Measurements from ENCODE around the gene MTHFSD. TPM values are rescaled to one million over a fixed set of nuclear protein-coding genes. Genes with fewer than 3 reads are reported as not detected.

Gene MTHFSD
- total and polyA plus RNA-seq, 9 donors = 11.0 to 24.9 (median 21.8) TPM

DNA sequence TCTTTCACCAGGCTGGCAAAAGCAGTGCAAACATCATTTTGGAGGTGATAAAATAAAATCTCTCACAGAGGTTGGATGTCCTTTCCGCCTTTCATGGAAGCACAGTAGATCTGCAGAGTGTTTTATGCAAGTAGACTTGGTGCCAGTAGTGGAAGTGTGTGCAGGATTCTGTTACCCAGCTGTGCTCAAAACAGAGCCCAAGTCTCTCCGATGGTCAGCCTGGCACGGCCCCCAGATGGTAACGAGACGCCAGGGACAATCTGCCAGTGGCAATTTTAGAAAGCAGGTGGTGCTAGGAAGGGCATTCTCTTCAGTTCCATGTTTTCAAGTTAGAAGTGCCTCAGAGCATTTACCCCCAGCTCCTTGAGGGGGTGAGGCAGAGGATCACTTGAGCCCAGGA is 1.5 kb upstream of the MTHFSD start:
- H3K27me3 ChIP-seq = no peaks in the 10 kb centered on the region
- H3K4me3 ChIP-seq = no peak overlapping the region
- H3K9me3 ChIP-seq = no peaks in the 10 kb centered on the region
- WGBS, 3 donors = 51 to 64% (median 62%) methylated on average over 5 of the region's 5 CpGs
- TF ChIP-seq POLR2A (IDR thresholded peaks at IDR 0.05) (no peak), EP300 (IDR thresholded peaks at IDR 0.05) (no peak)
- TF ChIP-seq, protein P1, sequence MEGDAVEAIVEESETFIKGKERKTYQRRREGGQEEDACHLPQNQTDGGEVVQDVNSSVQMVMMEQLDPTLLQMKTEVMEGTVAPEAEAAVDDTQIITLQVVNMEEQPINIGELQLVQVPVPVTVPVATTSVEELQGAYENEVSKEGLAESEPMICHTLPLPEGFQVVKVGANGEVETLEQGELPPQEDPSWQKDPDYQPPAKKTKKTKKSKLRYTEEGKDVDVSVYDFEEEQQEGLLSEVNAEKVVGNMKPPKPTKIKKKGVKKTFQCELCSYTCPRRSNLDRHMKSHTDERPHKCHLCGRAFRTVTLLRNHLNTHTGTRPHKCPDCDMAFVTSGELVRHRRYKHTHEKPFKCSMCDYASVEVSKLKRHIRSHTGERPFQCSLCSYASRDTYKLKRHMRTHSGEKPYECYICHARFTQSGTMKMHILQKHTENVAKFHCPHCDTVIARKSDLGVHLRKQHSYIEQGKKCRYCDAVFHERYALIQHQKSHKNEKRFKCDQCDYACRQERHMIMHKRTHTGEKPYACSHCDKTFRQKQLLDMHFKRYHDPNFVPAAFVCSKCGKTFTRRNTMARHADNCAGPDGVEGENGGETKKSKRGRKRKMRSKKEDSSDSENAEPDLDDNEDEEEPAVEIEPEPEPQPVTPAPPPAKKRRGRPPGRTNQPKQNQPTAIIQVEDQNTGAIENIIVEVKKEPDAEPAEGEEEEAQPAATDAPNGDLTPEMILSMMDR (IDR thresholded peaks at IDR 0.05) = no peak
- intact Hi-C loops (cut with DNase I) = no loop called here
- DNase-seq = no peak
- H3K27ac ChIP-seq = no peak overlapping the region
- H3K36me3 ChIP-seq = no peaks in the 10 kb centered on the region
- peaks cover 7% of the 10 kb centered on the region for H3K4me1 ChIP-seq (ENCODE audit: insufficient read depth)

GRCh38 chr16:86555704-86556075 is 655 bp upstream of the MTHFSD start:
- H3K36me3 ChIP-seq = no peaks in the 10 kb centered on the region
- peaks cover 7% of the 10 kb centered on the region for H3K4me1 ChIP-seq (ENCODE audit: insufficient read depth)
- H3K27me3 ChIP-seq = no peaks in the 10 kb centered on the region
- no peak overlapping the region for H3K27ac ChIP-seq
- intact Hi-C loops (cut with DNase I) = no loop called here
- DNase-seq = no peak
- 13 to 14% (median 13%) methylated on average over 17 of the region's 17 CpGs for WGBS, 3 donors
- peak overlapping the region; percentile 96 for H3K4me3 ChIP-seq
- TF ChIP-seq, protein P1 (IDR thresholded peaks at IDR 0.05) = no peak
- TF ChIP-seq EP300 (IDR thresholded peaks at IDR 0.05) (no peak), POLR2A (IDR thresholded peaks at IDR 0.05) (no peak)
- no peaks in the 10 kb centered on the region for H3K9me3 ChIP-seq

- no peak for TF ChIP-seq EP300 (IDR thresholded peaks at IDR 0.05)
- peak overlapping the region; percentile 96 for H3K4me3 ChIP-seq
- peaks cover 7% of the 10 kb centered on the region for H3K4me1 ChIP-seq (ENCODE audit: insufficient read depth)
- intact Hi-C loops (cut with DNase I) = no loop called here
- 3 to 5% (median 4%) methylated on average over 10 of the region's 10 CpGs for WGBS, 3 donors
- no peaks in the 10 kb centered on the region for H3K9me3 ChIP-seq
- H3K27ac ChIP-seq = peak overlapping the region; percentile 84 to 94
- H3K36me3 ChIP-seq = no peaks in the 10 kb centered on the region
- H3K27me3 ChIP-seq = no peaks in the 10 kb centered on the region
- no peak for DNase-seq
These were observed 477 bp downstream of the MTHFSD start for GRCh38 chr16:86554599-86554916.

- Histone ChIP-seq H3K9me3 (no peaks in the 10 kb centered on the region), H3K27me3 (no peaks in the 10 kb centered on the region), H3K27ac (no peak overlapping the region), H3K4me3 (no peak overlapping the region), H3K36me3 (no peaks in the 10 kb centered on the region), H3K4me1 (ENCODE audit: insufficient read depth) (peaks cover 7% of the 10 kb centered on the region)
- TF ChIP-seq EP300 (IDR thresholded peaks at IDR 0.05) = no peak
- no peak for TF ChIP-seq POLR2A (IDR thresholded peaks at IDR 0.05)
- TF ChIP-seq, protein P1 (IDR thresholded peaks at IDR 0.05) = no peak
- DNase-seq = no peak
- WGBS, 3 donors = 89 to 95% (median 90%) methylated on average over 22 of the region's 22 CpGs
- intact Hi-C loops (cut with DNase I) = no loop called here
These were observed 1.7 kb downstream of the MTHFSD start for GRCh38 chr16:86553356-86553755.

DNA sequence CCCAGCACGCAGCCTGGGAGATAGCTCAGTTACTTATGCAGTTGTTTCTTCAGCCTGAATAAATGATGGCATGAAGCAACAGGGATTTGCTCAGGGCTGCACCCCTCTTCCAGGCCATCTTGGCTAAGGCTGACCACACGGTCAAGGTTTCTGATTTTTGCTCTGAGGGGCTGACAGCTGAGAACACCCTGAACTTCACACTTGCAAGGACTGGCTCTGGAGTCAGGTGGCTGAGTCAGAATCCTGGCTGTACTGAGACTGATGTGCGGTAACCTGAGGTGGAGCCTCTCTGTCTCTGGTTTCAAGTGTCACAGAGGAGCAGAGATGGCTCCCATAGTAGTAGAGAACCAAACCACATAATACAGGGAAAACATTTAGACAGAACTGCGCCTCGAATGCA is 4.8 kb downstream of the MTHFSD start:
- no peaks in the 10 kb centered on the region for H3K9me3 ChIP-seq
- peaks cover 2% of the 10 kb centered on the region for H3K4me1 ChIP-seq (ENCODE audit: insufficient read depth)
- no peak for DNase-seq
- TF ChIP-seq POLR2A (IDR thresholded peaks at IDR 0.05) (no peak), EP300 (IDR thresholded peaks at IDR 0.05) (no peak)
- no peak overlapping the region for H3K27ac ChIP-seq
- H3K4me3 ChIP-seq = no peak overlapping the region
- 88 to 92% (median 90%) methylated on average over 5 of the region's 5 CpGs for WGBS, 3 donors
- no peaks in the 10 kb centered on the region for H3K36me3 ChIP-seq
- no peaks in the 10 kb centered on the region for H3K27me3 ChIP-seq
- intact Hi-C loops (cut with DNase I) = no loop called here

DNA sequence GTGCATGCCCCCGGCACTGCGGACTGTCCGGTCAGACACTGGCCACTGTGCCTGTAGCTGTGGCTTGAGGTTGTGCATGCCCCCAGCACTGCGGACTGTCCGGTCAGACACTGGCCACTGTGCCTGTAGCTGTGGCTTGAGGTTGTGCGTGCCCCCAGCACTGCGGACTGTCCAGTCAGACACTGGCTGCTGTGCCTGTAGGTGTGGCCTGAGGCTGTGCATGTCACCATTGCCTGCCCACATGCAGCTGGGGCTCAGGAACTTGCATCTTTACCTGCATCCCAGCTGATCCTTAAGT is 5.2 kb downstream of the MTHFSD start:
- Histone ChIP-seq H3K9me3 (no peaks in the 10 kb centered on the region), H3K27me3 (no peaks in the 10 kb centered on the region), H3K27ac (no peak overlapping the region), H3K36me3 (no peaks in the 10 kb centered on the region), H3K4me3 (no peak overlapping the region), H3K4me1 (ENCODE audit: insufficient read depth) (peaks cover 2% of the 10 kb centered on the region)
- DNase-seq = no peak
- WGBS, 3 donors = 96 to 99% (median 96%) methylated on average over 6 to 7 of the region's 7 CpGs
- intact Hi-C loops (cut with DNase I) = no loop called here
- TF ChIP-seq, protein P1 (IDR thresholded peaks at IDR 0.05) = no peak
- TF ChIP-seq POLR2A (IDR thresholded peaks at IDR 0.05) = no peak
- TF ChIP-seq EP300 (IDR thresholded peaks at IDR 0.05) = no peak

All from ovary (tissue), 9 donors.